Keratinocyte (primary cell): ENCODE results near the gene GUK1. TPM values are rescaled to one million over a fixed set of nuclear protein-coding genes. Genes with fewer than 3 reads are reported as not detected.

Experiments
- DNase-seq: peaks from one replicate; pipeline ENCODE4 v3.0.0-alpha.2; 2011; ENCODE audit warnings: low read depth, missing footprints, low spot score
- FAIRE-seq: peaks from 2 replicates; lab custom pipeline; 2011; peaks lifted over from hg19 to GRCh38; lab: Jason Lieb, UNC
- H2AFZ ChIP-seq: 2 replicates; pipeline ENCODE4 v1.6.0; 2012; ENCODE audit warnings: low read length, control low read depth, inconsistent platforms; ENCODE audit not compliant: control insufficient read depth
- H3K27ac ChIP-seq: 2 replicates; pipeline ENCODE4 v1.5.1; 2011; ENCODE audit warnings: low read length; ENCODE audit not compliant: control insufficient read depth, insufficient read depth
- H3K27me3 ChIP-seq: 3 replicates; pipeline ENCODE4 v1.6.0; 2011; ENCODE audit warnings: low read length; ENCODE audit not compliant: control insufficient read depth, insufficient read depth; ENCODE audit errors: extremely low read depth
- H3K36me3 ChIP-seq, 2 experiments: 2 replicates in 1 of 2; 3 replicates in 1 of 2; pipeline ENCODE4 v1.5.1; 2011; ENCODE audit warnings: low read length in 2 of 2, mild to moderate bottlenecking in 1 of 2; ENCODE audit not compliant: control insufficient read depth in 2 of 2, insufficient read depth in 2 of 2; ENCODE audit errors: extremely low read depth in 1 of 2
- H3K4me1 ChIP-seq: 3 replicates; pipeline ENCODE4 v1.5.1; 2011; ENCODE audit warnings: low read length; ENCODE audit not compliant: control insufficient read depth, insufficient read depth; ENCODE audit errors: extremely low read depth
- H3K4me2 ChIP-seq: 3 replicates; pipeline ENCODE4 v1.6.0; 2011; ENCODE audit warnings: low read depth, low read length; ENCODE audit not compliant: control insufficient read depth, insufficient read depth; ENCODE audit errors: extremely low read depth
- H3K4me3 ChIP-seq, 3 experiments: fragments of 200-600 bp in 1 of 3; sonication (generic) in 1 of 3; 2 replicates in 2 of 3; 3 replicates in 1 of 3; pipeline ENCODE4 v1.5.1; 2011 to 2016; ENCODE audit warnings: low read length in 3 of 3, mild to moderate bottlenecking in 3 of 3, control low read depth in 2 of 3, inconsistent platforms in 1 of 3, low read depth in 1 of 3, mixed read lengths in 1 of 3, mixed run types in 1 of 3, moderate library complexity in 1 of 3; ENCODE audit not compliant: control insufficient read depth in 2 of 3, insufficient read depth in 2 of 3; ENCODE audit errors: extremely low read depth in 1 of 3
- H3K79me2 ChIP-seq: 2 replicates; pipeline ENCODE4 v1.6.0; 2012; ENCODE audit warnings: low read length; ENCODE audit not compliant: control insufficient read depth, insufficient read depth
- H3K9ac ChIP-seq: 3 replicates; pipeline ENCODE4 v1.6.0; 2011; ENCODE audit warnings: low read length; ENCODE audit not compliant: control insufficient read depth, insufficient read depth; ENCODE audit errors: extremely low read depth
- H3K9me1 ChIP-seq: 3 replicates; pipeline ENCODE4 v1.6.0; 2011; ENCODE audit warnings: low read length; ENCODE audit not compliant: control insufficient read depth, insufficient read depth; ENCODE audit errors: extremely low read depth
- H3K9me3 ChIP-seq: 2 replicates; pipeline ENCODE4 v1.5.1; 2012; ENCODE audit warnings: low read depth, low read length; ENCODE audit not compliant: control insufficient read depth
- H4K20me1 ChIP-seq: 3 replicates; pipeline ENCODE4 v1.6.0; 2011; ENCODE audit warnings: low read length; ENCODE audit not compliant: control insufficient read depth, insufficient read depth; ENCODE audit errors: extremely low read depth
- CTCF ChIP-seq, 3 experiments: IDR thresholded peaks in 1 of 3; conservative IDR thresholded peaks in 1 of 3; optimal IDR thresholded peaks in 1 of 3; 2 replicates in 2 of 3; 3 replicates in 1 of 3; pipeline versions ENCODE3 to v1.5.1; 2011; ENCODE audit warnings: low read length in 3 of 3, mild to moderate bottlenecking in 3 of 3, moderate library complexity in 2 of 3, control low read depth in 1 of 3, inconsistent platforms in 1 of 3; ENCODE audit not compliant: insufficient read depth in 2 of 3; ENCODE audit errors: extremely low read depth in 1 of 3
- EZH2 ChIP-seq: IDR thresholded peaks from one replicate; pipeline ENCODE4 v1.6.1; 2012; ENCODE audit warnings: inconsistent platforms, mild to moderate bottlenecking, low read length, moderate library complexity
- dilution Hi-C: fragments of 300-500 bp; cut with MboI; formaldehyde crosslinking; loops from one replicate; pipeline ENCODE4 v1.7.0; 2020; ENCODE audit warnings: low sequenced_read_pairs; ENCODE audit not compliant: extremely low pct_ligation_motif_present
- polyA plus RNA-seq, 5 experiments: library from polyadenylated mRNA; depleted of rRNA in 3 of 5; stranded (reverse) in 3 of 5; stranded (forward) in 1 of 5; unstranded in 1 of 5; fragments of >200 nt; gene quantifications; 1 replicate in 1 of 5; 2 replicates in 3 of 5; 3 replicates in 1 of 5; pipeline versions ENCODE4 v1.2.1 to v1.2.3, GENCODE V29; 2011 to 2012; ENCODE audit warnings: missing spikeins in 2 of 5, low read depth in 1 of 5, low replicate concordance in 1 of 5

The GUK1 gene
- polyA plus RNA-seq, 1 donor (not counting 4 experiments of a cell fraction or from before 2014, with no cell fraction given), result 450 TPM

- no peak for FAIRE-seq
- Histone ChIP-seq H3K36me3 (no peaks in the 10 kb centered on the region), H3K4me2 (no peak overlapping the region), H4K20me1 (no peaks in the 10 kb centered on the region), H3K27me3 (no peaks in the 10 kb centered on the region), H3K9me1 (no peaks in the 10 kb centered on the region), H3K9me3 (no peaks in the 10 kb centered on the region), H3K9ac (no peak overlapping the region), H3K4me1 (peaks cover 13% of the 10 kb centered on the region), H3K79me2 (no peaks in the 10 kb centered on the region), H3K4me3 (no peak overlapping the region), H3K27ac (no peak overlapping the region), H2AFZ (no peak overlapping the region)
- dilution Hi-C loops, result no loop called here
- TF ChIP-seq CTCF (optimal IDR thresholded peaks at IDR 0.05 in 1 of 3, IDR thresholded peaks at IDR 0.05 in 1 of 3, conservative IDR thresholded peaks at IDR 0.05 in 1 of 3; ENCODE audit: extremely low read depth in 1 of 3, insufficient read depth in 2 of 3, low read length in 3 of 3) (no peak), EZH2 (no peak)
- DNase-seq, result no peak
These were observed 14.9 kb upstream of the GUK1 start for GRCh38 chr1:228125185-228125584.

- Histone ChIP-seq H2AFZ (peak overlapping the region; percentile 15), H3K27ac (peak overlapping the region; percentile 33), H3K27me3 (no peaks in the 10 kb centered on the region), H3K9me3 (no peaks in the 10 kb centered on the region), H3K79me2 (no peaks in the 10 kb centered on the region), H4K20me1 (no peaks in the 10 kb centered on the region), H3K4me1 (peaks cover 10% of the 10 kb centered on the region), H3K4me2 (peak overlapping the region; percentile 72), H3K36me3 (no peaks in the 10 kb centered on the region), H3K9ac (no peak overlapping the region), H3K4me3 (no peak overlapping the region), H3K9me1 (no peaks in the 10 kb centered on the region)
- DNase-seq (no peak), FAIRE-seq (no peak)
- TF ChIP-seq CTCF (optimal IDR thresholded peaks at IDR 0.05 in 1 of 3, IDR thresholded peaks at IDR 0.05 in 1 of 3, conservative IDR thresholded peaks at IDR 0.05 in 1 of 3; ENCODE audit: extremely low read depth in 1 of 3, insufficient read depth in 2 of 3, low read length in 3 of 3) (no peak), EZH2 (no peak)
- dilution Hi-C loops, result no loop called here
These were observed 8.3 kb upstream of the GUK1 start for GRCh38 chr1:228131766-228132165.
